Measurements from ENCODE around the gene SLC26A6. TPM values are rescaled to one million over a fixed set of nuclear protein-coding genes. Genes with fewer than 3 reads are reported as not detected.

SLC26A6 gene
- total and polyA plus RNA-seq, 2 of the 13 experiments (the other 11 are each of a cell fraction or from before 2014, with no cell fraction given): 40.7 to 184 TPM

- TF ChIP-seq, protein P1, sequence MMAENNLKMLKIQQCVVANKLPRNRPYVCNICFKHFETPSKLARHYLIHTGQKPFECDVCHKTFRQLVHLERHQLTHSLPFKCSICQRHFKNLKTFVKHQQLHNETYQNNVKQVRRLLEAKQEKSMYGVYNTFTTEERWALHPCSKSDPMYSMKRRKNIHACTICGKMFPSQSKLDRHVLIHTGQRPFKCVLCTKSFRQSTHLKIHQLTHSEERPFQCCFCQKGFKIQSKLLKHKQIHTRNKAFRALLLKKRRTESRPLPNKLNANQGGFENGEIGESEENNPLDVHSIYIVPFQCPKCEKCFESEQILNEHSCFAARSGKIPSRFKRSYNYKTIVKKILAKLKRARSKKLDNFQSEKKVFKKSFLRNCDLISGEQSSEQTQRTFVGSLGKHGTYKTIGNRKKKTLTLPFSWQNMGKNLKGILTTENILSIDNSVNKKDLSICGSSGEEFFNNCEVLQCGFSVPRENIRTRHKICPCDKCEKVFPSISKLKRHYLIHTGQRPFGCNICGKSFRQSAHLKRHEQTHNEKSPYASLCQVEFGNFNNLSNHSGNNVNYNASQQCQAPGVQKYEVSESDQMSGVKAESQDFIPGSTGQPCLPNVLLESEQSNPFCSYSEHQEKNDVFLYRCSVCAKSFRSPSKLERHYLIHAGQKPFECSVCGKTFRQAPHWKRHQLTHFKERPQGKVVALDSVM (CRISPR knock-in tag; IDR thresholded peaks at IDR 0.05): 0 out of 2 replicates have a peak, but pooled peaks have one; percentile 11
- TF ChIP-seq PCBP2 (optimal IDR thresholded peaks at IDR 0.05; ENCODE audit: low read depth, low read length, poor library complexity, severe bottlenecking) (no peak), HMG20A (CRISPR knock-in tag; IDR thresholded peaks at IDR 0.05; ENCODE audit: borderline replicate concordance) (peak; percentile 35; the same call in 1 of the 2 replicates), IRF2 (CRISPR knock-in tag; IDR thresholded peaks at IDR 0.05) (peak; percentile 35; the same call in 1 of the 2 replicates), SP2 (CRISPR knock-in tag; IDR thresholded peaks at IDR 0.05) (0 out of 2 replicates have a peak, but pooled peaks have one; percentile 9), ZNF543 (CRISPR knock-in tag; IDR thresholded peaks at IDR 0.05) (peak; percentile 56; the same call in 1 of the 2 replicates), ZNF713 (CRISPR knock-in tag; IDR thresholded peaks at IDR 0.05) (no peak), CHD2 (IDR thresholded peaks at IDR 0.05; ENCODE audit: low read depth, low read length) (no peak), JUN (CRISPR knock-in tag; IDR thresholded peaks at IDR 0.05) (0 out of 2 replicates have a peak, but pooled peaks have one; percentile 8), ZNF350 (CRISPR knock-in tag; IDR thresholded peaks at IDR 0.05; ENCODE audit: borderline replicate concordance, low read depth) (peak; percentile 45; the same call in 1 of the 2 replicates), ZNF816 (CRISPR knock-in tag; IDR thresholded peaks at IDR 0.05; ENCODE audit: borderline replicate concordance) (peak; percentile 88; the same call in 1 of the 2 replicates), ZNF317 (CRISPR knock-in tag; IDR thresholded peaks at IDR 0.05) (peak; percentile 44; the same call in 1 of the 2 replicates), FOXP1 (IDR thresholded peaks at IDR 0.05) (no peak), FOXP1 (CRISPR knock-in tag; IDR thresholded peaks at IDR 0.05) (peak; percentile 79), ZNF12 (CRISPR knock-in tag; IDR thresholded peaks at IDR 0.05) (no peak), SOX5 (CRISPR knock-in tag; IDR thresholded peaks at IDR 0.05; ENCODE audit: borderline replicate concordance) (peak; percentile 76; the same call in 1 of the 2 replicates), ZNF614 (CRISPR knock-in tag; IDR thresholded peaks at IDR 0.05; ENCODE audit: borderline replicate concordance) (no peak), ZNF460 (CRISPR knock-in tag; IDR thresholded peaks at IDR 0.05; ENCODE audit: borderline replicate concordance) (no peak; the same call in 1 of the 2 replicates), MTA1 (CRISPR knock-in tag; IDR thresholded peaks at IDR 0.05; ENCODE audit: borderline replicate concordance) (0 out of 2 replicates have a peak, but pooled peaks have one; percentile 37), NR2C2 (CRISPR knock-in tag; IDR thresholded peaks at IDR 0.05; ENCODE audit: borderline replicate concordance) (peak; percentile 87)
- TF ChIP-seq, protein P2, sequence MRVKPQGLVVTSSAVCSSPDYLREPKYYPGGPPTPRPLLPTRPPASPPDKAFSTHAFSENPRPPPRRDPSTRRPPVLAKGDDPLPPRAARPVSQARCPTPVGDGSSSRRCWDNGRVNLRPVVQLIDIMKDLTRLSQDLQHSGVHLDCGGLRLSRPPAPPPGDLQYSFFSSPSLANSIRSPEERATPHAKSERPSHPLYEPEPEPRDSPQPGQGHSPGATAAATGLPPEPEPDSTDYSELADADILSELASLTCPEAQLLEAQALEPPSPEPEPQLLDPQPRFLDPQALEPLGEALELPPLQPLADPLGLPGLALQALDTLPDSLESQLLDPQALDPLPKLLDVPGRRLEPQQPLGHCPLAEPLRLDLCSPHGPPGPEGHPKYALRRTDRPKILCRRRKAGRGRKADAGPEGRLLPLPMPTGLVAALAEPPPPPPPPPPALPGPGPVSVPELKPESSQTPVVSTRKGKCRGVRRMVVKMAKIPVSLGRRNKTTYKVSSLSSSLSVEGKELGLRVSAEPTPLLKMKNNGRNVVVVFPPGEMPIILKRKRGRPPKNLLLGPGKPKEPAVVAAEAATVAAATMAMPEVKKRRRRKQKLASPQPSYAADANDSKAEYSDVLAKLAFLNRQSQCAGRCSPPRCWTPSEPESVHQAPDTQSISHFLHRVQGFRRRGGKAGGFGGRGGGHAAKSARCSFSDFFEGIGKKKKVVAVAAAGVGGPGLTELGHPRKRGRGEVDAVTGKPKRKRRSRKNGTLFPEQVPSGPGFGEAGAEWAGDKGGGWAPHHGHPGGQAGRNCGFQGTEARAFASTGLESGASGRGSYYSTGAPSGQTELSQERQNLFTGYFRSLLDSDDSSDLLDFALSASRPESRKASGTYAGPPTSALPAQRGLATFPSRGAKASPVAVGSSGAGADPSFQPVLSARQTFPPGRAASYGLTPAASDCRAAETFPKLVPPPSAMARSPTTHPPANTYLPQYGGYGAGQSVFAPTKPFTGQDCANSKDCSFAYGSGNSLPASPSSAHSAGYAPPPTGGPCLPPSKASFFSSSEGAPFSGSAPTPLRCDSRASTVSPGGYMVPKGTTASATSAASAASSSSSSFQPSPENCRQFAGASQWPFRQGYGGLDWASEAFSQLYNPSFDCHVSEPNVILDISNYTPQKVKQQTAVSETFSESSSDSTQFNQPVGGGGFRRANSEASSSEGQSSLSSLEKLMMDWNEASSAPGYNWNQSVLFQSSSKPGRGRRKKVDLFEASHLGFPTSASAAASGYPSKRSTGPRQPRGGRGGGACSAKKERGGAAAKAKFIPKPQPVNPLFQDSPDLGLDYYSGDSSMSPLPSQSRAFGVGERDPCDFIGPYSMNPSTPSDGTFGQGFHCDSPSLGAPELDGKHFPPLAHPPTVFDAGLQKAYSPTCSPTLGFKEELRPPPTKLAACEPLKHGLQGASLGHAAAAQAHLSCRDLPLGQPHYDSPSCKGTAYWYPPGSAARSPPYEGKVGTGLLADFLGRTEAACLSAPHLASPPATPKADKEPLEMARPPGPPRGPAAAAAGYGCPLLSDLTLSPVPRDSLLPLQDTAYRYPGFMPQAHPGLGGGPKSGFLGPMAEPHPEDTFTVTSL (CRISPR knock-in tag; IDR thresholded peaks at IDR 0.05; ENCODE audit: borderline replicate concordance): peak; percentile 83; the same call in 1 of the 2 replicates
Measured at GRCh38 chr3:48623851-48624547, 11.3 kb downstream of the SLC26A6 start (continued).

All from HepG2 (cell line).